ENCODE data around the gene ARHGAP27.

- TF ChIP-seq EZH2phosphoT487 (IDR thresholded peaks at IDR 0.05; ENCODE audit: insufficient read depth, low read depth) (no peak), EZH2 (IDR thresholded peaks at IDR 0.05; ENCODE audit: insufficient read depth, poor library complexity, severe bottlenecking) (no peak)
Observed at GRCh38 chr17:45376171-45377005, 56.3 kb downstream of the ARHGAP27 start.

Data from GM23248 (cell line).